GM12878 (cell line): Measurements from ENCODE around the gene KCNQ1. TPM values are rescaled to one million over a fixed set of nuclear protein-coding genes. Genes with fewer than 3 reads are reported as not detected.

Experiments
- ATAC-seq: fragments of 200-7000 bp; cut with Tn5 transposase; 3 replicates; pipeline ENCODE4 v1.9.1; 2020; ENCODE audit warnings: mild to moderate bottlenecking, moderate library complexity
- BruUV-seq: library from RNA; stranded (reverse); fragments of 400-500 nt; replicated peaks from 2 replicates; lab custom pipeline; 2021; lab: Mats Ljungman, UMichigan
- CTCF ChIA-PET: fragments of 300-600 bp; sonication (Branson Sonifier 250); formaldehyde crosslinking; extraction: SDS; loops from one replicate; lab custom pipeline; 2021; ENCODE audit warnings: inconsistent platforms; lab: Yijun Ruan, JAX
- POLR2A ChIA-PET: fragments of 350-600 bp; formaldehyde crosslinking; extraction: SDS; loops from one replicate; lab custom pipeline; 2021; ENCODE audit warnings: inconsistent platforms; lab: Charles Lee
- RAD21 ChIA-PET: fragments of 300-600 bp; sonication (Branson Sonifier 250); formaldehyde crosslinking; loops from one replicate; lab custom pipeline; 2023; ENCODE audit warnings: antibody characterized with exemption; ENCODE audit not compliant: unreplicated experiment; lab: Charles Lee
- SMC1A ChIA-PET: fragments of 300-600 bp; sonication (Branson Sonifier 250); formaldehyde crosslinking; loops from one replicate; lab custom pipeline; 2023; ENCODE audit not compliant: unreplicated experiment, uncharacterized antibody; lab: Charles Lee
- DNase-seq: peaks from one replicate; pipeline ENCODE4 v3.0.0-alpha.2; 2011; ENCODE audit warnings: low read depth, low spot score
- FAIRE-seq: peaks from 3 replicates; lab custom pipeline; 2011; peaks lifted over from hg19 to GRCh38; lab: Jason Lieb, UNC
- H2AFZ ChIP-seq: 2 replicates; pipeline ENCODE4 v1.6.0; 2011; ENCODE audit warnings: low read depth, low read length, control low read depth; ENCODE audit not compliant: control insufficient read depth
- H3K27ac ChIP-seq: 2 replicates; pipeline ENCODE4 v1.5.1; 2011; ENCODE audit warnings: control low read depth; ENCODE audit not compliant: control insufficient read depth, insufficient read depth
- H3K27me3 ChIP-seq, 2 experiments: replicated peaks in 1 of 2; 2 replicates each; pipeline versions ENCODE4 v1.6.0 to v1.6.1; 2011; ENCODE audit warnings: low read length in 1 of 2; ENCODE audit not compliant: control insufficient read depth in 2 of 2, insufficient read depth in 2 of 2
- H3K36me3 ChIP-seq, 2 experiments: 2 replicates each; pipeline ENCODE4 v1.5.1; 2011; ENCODE audit warnings: low read length in 1 of 2; ENCODE audit not compliant: control insufficient read depth in 2 of 2, insufficient read depth in 2 of 2
- H3K4me1 ChIP-seq: 2 replicates; pipeline ENCODE4 v1.6.1; 2011; ENCODE audit warnings: mild to moderate bottlenecking, low read length, moderate library complexity, mixed read lengths; ENCODE audit not compliant: control insufficient read depth, insufficient read depth
- H3K4me2 ChIP-seq: 2 replicates; pipeline ENCODE4 v1.6.0; 2011; ENCODE audit warnings: control low read depth; ENCODE audit not compliant: control insufficient read depth, insufficient read depth
- H3K4me3 ChIP-seq: fragments of 200-600 bp; sonication (generic); 2 replicates; pipeline ENCODE4 v1.5.1; 2016
- H3K79me2 ChIP-seq: 2 replicates; pipeline ENCODE4 v1.6.0; 2011; ENCODE audit warnings: low read length; ENCODE audit not compliant: control insufficient read depth, insufficient read depth
- H3K9ac ChIP-seq: 2 replicates; pipeline ENCODE4 v1.8.0; 2011; ENCODE audit warnings: low read length, control low read depth, mixed read lengths; ENCODE audit not compliant: control insufficient read depth, insufficient read depth
- H3K9me3 ChIP-seq: replicated peaks from 3 replicates; pipeline ENCODE4 v1.5.1; 2011; ENCODE audit warnings: mild to moderate bottlenecking, low read length; ENCODE audit not compliant: control insufficient read depth, insufficient read depth
- H4K20me1 ChIP-seq: 2 replicates; pipeline ENCODE4 v1.6.0; 2011; ENCODE audit not compliant: control insufficient read depth, insufficient read depth
- BCL11A ChIP-seq: IDR thresholded peaks from 2 replicates; pipeline ENCODE4 v1.6.1; 2011; ENCODE audit warnings: low read depth, low read length
- BCL3 ChIP-seq: IDR thresholded peaks from 2 replicates; pipeline ENCODE4 v1.6.1; 2011; ENCODE audit warnings: borderline replicate concordance, low read depth, mild to moderate bottlenecking, moderate library complexity, low read length; ENCODE audit not compliant: insufficient read depth, poor library complexity, severe bottlenecking
- ESRRA ChIP-seq: IDR thresholded peaks from 2 replicates; pipeline ENCODE4 v1.6.1; 2012; ENCODE audit warnings: mild to moderate bottlenecking, low read length, improper control_type of control experiment
- KLF5 ChIP-seq: fragments of 450-650 bp; IDR thresholded peaks from 2 replicates; pipeline ENCODE4 v1.6.1; 2014; ENCODE audit warnings: mild to moderate bottlenecking; ENCODE audit not compliant: partially characterized antibody
- POLR2AphosphoS2 ChIP-seq: IDR thresholded peaks from 2 replicates; pipeline ENCODE4 v1.6.1; 2011; ENCODE audit warnings: low read depth, mild to moderate bottlenecking, low read length, improper control_type of control experiment, moderate library complexity
- RCOR1 ChIP-seq: conservative IDR thresholded peaks from 2 replicates; pipeline ENCODE4 v1.6.1; 2012; ENCODE audit warnings: low read depth, low read length, improper control_type of control experiment
- RELA ChIP-seq: fragments of 450-650 bp; IDR thresholded peaks from 2 replicates; pipeline ENCODE4 v1.8.0; 2014; ENCODE audit warnings: borderline replicate concordance; ENCODE audit not compliant: partially characterized antibody
- TCF12 ChIP-seq: IDR thresholded peaks from 2 replicates; pipeline ENCODE4 v1.6.1; 2011; ENCODE audit warnings: low read depth, mild to moderate bottlenecking, low read length
- YY1 ChIP-seq: IDR thresholded peaks from 2 replicates; pipeline ENCODE4 v1.6.1; 2011; ENCODE audit warnings: low read depth, mild to moderate bottlenecking, low read length
- ZBTB11 ChIP-seq: fragments of 450-650 bp; formaldehyde crosslinking; IDR thresholded peaks from 2 replicates; pipeline ENCODE4 v1.5.0; 2022; ENCODE audit warnings: mild to moderate bottlenecking, missing genetic modification characterization
- ZNF274 ChIP-seq: IDR thresholded peaks from one replicate; pipeline ENCODE4 v1.8.0; 2011; ENCODE audit not compliant: insufficient read length, insufficient read depth
- WGBS: methylation state at CpG from one replicate; pipeline ENCODE4 v1.1.6; 2016; ENCODE audit warnings: low lambda C conversion rate; ENCODE audit not compliant: insufficient replicate concordance, insufficient coverage; ENCODE audit errors: missing lambda C conversion rate; 5-methylcytosine and 5-hydroxymethylcytosine counted together
- in situ Hi-C: fragments of 300-500 bp; cut with MboI; formaldehyde crosslinking; loops from 9 replicates; pipeline ENCODE4 v1.14.3; 2018; ENCODE audit warnings: mixed read lengths
- intact Hi-C: fragments of 100-400 bp; cut with micrococcal nuclease; formaldehyde crosslinking; loops from one replicate; pipeline ENCODE4 v1.14.2; 2022; ENCODE audit not compliant: unreplicated experiment
- polyA plus RNA-seq, 11 experiments: library from polyadenylated mRNA; depleted of rRNA in 4 of 11; unstranded in 6 of 11; stranded (reverse) in 5 of 11; fragments of >200 nt; fragmentation: Nextera tagmentation in 4 of 11; fragmentation: Illumina TruSeq in 1 of 11; extraction: Ambion mirVana in 4 of 11; extraction: Trizol in 1 of 11; gene quantifications; 1 replicate in 1 of 11; 2 replicates in 10 of 11; pipeline versions ENCODE4 v1.2.1 to v1.2.3, GENCODE V29; 2011 to 2016; ENCODE audit warnings: inconsistent platforms in 2 of 11, missing spikeins in 2 of 11, low read depth in 1 of 11
- total RNA-seq, 4 experiments: library from RNA; depleted of rRNA in 3 of 4; stranded (reverse); fragments of >200 nt in 3 of 4; fragmentation: Illumina TruSeq in 1 of 4; extraction: Trizol in 1 of 4; gene quantifications; 2 replicates each; pipeline versions ENCODE4 v1.2.1 to v1.2.3, GENCODE V29; 2013 to 2021

Gene KCNQ1
- total and polyA plus RNA-seq, 10 of the 15 experiments (the other 5 are each of a cell fraction or from before 2014, with no cell fraction given), result 0.03 to 0.15 (median 0.12) TPM; not detected in 7

- no TSS peak for BruUV-seq
- TF ChIP-seq ZBTB11 (CRISPR knock-in tag), result no peak
- TF ChIP-seq YY1, result no peak
- no peak for TF ChIP-seq ZNF274
- no peak for TF ChIP-seq BCL3
- no peak for TF ChIP-seq RELA
- TF ChIP-seq RCOR1, result no peak
- TF ChIP-seq POLR2AphosphoS2, result no peak
- no peak for TF ChIP-seq TCF12
- TF ChIP-seq BCL11A, result no peak
- no peak for TF ChIP-seq ESRRA
- TF ChIP-seq KLF5, result no peak
- Histone ChIP-seq H3K79me2 (no peaks in the 10 kb centered on the region), H3K36me3 (no peaks in the 10 kb centered on the region), H2AFZ (no peak within 1 kb of the TSS), H3K9me3 (no peaks in the 10 kb centered on the region), H3K4me1 (no peaks in the 10 kb centered on the region), H4K20me1 (no peaks in the 10 kb centered on the region), H3K27ac (no peak within 1 kb of the TSS), H3K27me3 (peaks cover 2 to 7% of the 10 kb centered on the region in 2 experiments; a peak in 3 of 4 replicates), H3K9ac (no peak within 1 kb of the TSS), H3K4me2 (peak within 1 kb of the TSS; percentile 32; the same call in 1 of the 2 replicates), H3K4me3 (no peak within 1 kb of the TSS)
- ChIA-PET RAD21 (no interaction called here), SMC1A (no interaction called here), CTCF (interaction anchor here (1.2 kb wide), 1 partner anchor 138 kb away, joined by 3 read pairs; no protein-coding TSS in a partner anchor), POLR2A (no interaction called here)
- FAIRE-seq (no peak), ATAC-seq (no peak), DNase-seq (no peak)
- intact Hi-C loops (no loop called here), in situ Hi-C loops (no loop called here)
- 39% methylated on average over 30 of the region's 64 CpGs for WGBS
Observed at GRCh38 chr11:2443881-2444820, 657 bp upstream of the KCNQ1 start, which contains the start of gene TRPM5. TRPM5 (minus strand) TSS chr11:2444514; CDS start chr11:2423036, 21,478 bp downstream.
